Measurements from ENCODE around the gene CELF1. TPM values are rescaled to one million over a fixed set of nuclear protein-coding genes. Genes with fewer than 3 reads are reported as not detected.

CELF1 gene
- total and polyA plus RNA-seq, 8 donors = 76.8 to 107 (median 90.7) TPM

DNA sequence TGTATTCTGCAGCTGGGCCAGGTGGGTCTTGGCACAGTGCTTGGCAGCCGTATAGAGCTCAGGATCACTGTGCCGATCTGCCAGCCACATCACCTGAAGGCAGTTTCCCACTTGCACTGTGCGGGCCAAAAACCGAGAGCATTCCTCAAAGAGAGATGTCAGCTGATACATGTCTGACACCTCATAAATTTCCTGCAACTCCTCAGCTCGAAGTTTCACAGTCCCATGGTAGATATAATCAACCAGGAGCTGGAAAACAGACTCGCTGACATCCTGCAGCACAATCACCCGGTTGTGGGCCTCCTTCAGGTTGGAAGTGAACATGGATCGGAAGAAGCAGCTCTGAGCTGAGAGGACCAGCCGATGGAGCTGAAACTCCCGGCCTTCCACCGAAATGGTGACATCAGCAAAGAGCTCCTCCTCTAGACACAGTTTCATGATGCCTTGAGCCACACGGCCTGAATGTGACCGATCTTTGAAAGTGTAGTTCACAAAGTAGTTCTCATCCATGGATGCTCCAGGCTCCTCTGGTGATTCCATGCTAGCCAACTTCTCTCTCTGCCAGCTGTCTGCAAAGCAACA, 24.6 kb upstream of the CELF1 start:
- peaks cover 18 to 35% of the 10 kb centered on the region in 2 donors for H3K4me1 ChIP-seq
- DNase-seq = no peak
- peak overlapping the region in 1 of 2 donors; percentile 97 for H3K4me3 ChIP-seq
- H3K36me3 ChIP-seq = peaks cover 0 to 74% of the 10 kb centered on the region in 2 donors
- H3K27ac ChIP-seq = peak overlapping the region in 1 of 2 donors; percentile 87
- no peaks in the 10 kb centered on the region for H3K27me3 ChIP-seq
- TF ChIP-seq, protein P1, sequence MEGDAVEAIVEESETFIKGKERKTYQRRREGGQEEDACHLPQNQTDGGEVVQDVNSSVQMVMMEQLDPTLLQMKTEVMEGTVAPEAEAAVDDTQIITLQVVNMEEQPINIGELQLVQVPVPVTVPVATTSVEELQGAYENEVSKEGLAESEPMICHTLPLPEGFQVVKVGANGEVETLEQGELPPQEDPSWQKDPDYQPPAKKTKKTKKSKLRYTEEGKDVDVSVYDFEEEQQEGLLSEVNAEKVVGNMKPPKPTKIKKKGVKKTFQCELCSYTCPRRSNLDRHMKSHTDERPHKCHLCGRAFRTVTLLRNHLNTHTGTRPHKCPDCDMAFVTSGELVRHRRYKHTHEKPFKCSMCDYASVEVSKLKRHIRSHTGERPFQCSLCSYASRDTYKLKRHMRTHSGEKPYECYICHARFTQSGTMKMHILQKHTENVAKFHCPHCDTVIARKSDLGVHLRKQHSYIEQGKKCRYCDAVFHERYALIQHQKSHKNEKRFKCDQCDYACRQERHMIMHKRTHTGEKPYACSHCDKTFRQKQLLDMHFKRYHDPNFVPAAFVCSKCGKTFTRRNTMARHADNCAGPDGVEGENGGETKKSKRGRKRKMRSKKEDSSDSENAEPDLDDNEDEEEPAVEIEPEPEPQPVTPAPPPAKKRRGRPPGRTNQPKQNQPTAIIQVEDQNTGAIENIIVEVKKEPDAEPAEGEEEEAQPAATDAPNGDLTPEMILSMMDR (IDR thresholded peaks at IDR 0.05) = no peak
- intact Hi-C loops (cut with DNase I) = no loop called here
- no peak for ATAC-seq
- no peaks in the 10 kb centered on the region for H3K9me3 ChIP-seq

DNA sequence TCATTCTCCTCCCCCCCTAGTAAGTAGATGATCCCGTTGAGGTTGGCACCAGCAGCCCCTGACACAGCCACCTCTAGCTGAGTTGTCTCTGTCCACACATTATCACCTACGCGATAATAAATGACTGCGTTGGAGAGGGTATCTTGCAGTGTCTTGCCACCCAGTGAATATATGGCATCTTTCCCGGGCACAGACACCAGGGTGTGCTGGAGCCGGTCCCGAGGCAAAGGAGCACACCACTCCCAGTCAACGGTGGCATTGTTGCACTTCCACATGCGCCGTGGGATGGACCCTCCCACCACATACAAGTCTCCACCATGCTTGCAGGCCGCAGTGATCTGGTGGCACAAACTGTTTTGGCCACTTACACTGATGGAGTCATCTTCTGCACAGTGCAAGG, 20.4 kb upstream of the CELF1 start:
- intact Hi-C loops (cut with DNase I) = no loop called here
- TF ChIP-seq, protein P1 (IDR thresholded peaks at IDR 0.05) = no peak

DNA sequence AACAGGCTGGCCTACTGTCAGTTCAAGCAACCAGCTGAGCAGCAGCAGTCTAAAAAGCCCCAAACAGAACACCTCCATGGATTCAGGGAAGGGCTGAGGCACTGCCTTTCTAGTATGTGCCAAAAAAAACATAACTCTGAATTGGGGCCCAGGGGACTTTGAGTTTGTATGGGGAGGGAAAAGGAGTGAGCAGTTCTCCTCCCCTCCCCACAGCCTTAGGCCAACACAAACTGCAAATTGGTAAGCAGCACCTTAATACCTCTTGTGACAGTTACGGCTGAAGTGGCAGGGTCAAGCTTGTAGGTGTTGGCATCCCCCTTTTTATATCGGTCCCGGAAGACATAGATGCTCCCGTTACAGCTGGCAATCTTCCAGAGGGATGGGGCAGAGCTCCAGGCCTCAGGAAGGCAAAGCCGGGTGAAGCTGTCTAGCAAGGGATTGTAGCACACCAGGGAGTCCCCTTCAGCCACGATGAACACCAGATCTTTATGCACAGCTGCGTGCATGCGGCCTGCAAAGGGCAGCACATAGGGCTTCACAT, 19.9 kb upstream of the CELF1 start:
- peaks cover 6 to 24% of the 10 kb centered on the region in 2 donors for H3K4me1 ChIP-seq
- no peak overlapping the region for H3K4me3 ChIP-seq
- no peak for ATAC-seq
- H3K36me3 ChIP-seq = peaks cover 0 to 84% of the 10 kb centered on the region in 2 donors
- H3K27me3 ChIP-seq = no peaks in the 10 kb centered on the region
- intact Hi-C loops (cut with DNase I) = no loop called here
- no peak for DNase-seq
- H3K9me3 ChIP-seq = no peaks in the 10 kb centered on the region
- TF ChIP-seq, protein P1 (IDR thresholded peaks at IDR 0.05) = no peak
- H3K27ac ChIP-seq = peak overlapping the region in 1 of 2 donors; percentile 18

More for the DNA sequence above, 20.4 kb upstream of the CELF1 start:
- H3K9me3 ChIP-seq = no peaks in the 10 kb centered on the region
- no peak for ATAC-seq
- no peak overlapping the region for H3K4me3 ChIP-seq
- H3K4me1 ChIP-seq = peaks cover 11 to 29% of the 10 kb centered on the region in 2 donors
- no peak overlapping the region for H3K27ac ChIP-seq
- H3K36me3 ChIP-seq = peaks cover 0 to 84% of the 10 kb centered on the region in 2 donors
- no peaks in the 10 kb centered on the region for H3K27me3 ChIP-seq
- no peak for DNase-seq

DNA sequence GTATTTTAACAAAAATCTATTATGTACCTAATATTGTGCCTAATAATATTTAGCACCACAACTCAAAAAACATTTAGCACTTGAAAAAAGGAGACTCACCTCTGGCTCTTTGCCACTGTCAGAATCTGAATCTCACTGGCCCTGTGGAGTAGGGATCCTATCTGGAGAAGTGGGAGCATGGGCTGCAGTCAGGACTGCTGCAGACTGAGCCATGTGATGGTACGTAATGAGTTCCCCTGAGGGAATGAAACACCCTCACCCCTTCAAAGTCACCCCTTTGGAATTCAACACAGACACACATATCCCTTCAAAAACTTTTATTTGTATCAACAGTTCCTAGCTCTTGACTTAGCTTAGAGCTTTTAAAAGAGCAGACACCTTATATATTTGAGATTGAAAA, 19.0 kb upstream of the CELF1 start:
- no peak for ATAC-seq
- peaks cover 0 to 75% of the 10 kb centered on the region in 2 donors for H3K36me3 ChIP-seq

DNA sequence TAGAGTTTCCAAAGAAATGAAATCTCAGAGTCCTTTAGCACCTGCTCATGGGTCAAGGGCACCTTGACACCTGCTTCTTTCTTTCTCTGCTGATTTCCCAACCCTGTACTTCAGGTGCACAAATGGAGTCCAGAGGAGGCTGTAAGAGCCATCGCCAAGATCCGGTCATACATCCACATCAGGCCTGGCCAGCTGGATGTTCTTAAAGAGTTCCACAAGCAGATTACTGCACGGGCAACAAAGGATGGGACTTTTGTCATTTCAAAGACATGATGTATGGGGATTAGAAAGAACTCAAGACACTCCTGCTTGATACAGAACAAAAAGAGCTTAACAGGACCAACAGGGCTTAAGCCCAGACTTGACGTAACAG, 18.4 kb upstream of the CELF1 start:
- H3K4me3 ChIP-seq = no peak overlapping the region
- ATAC-seq = peak; percentile 40
- TF ChIP-seq, protein P1 (IDR thresholded peaks at IDR 0.05) = no peak
- peaks cover 0 to 69% of the 10 kb centered on the region in 2 donors for H3K36me3 ChIP-seq
- intact Hi-C loops (cut with DNase I) = no loop called here
- no peak for DNase-seq
- peaks cover 0 to 19% of the 10 kb centered on the region in 2 donors for H3K4me1 ChIP-seq
- no peaks in the 10 kb centered on the region for H3K9me3 ChIP-seq
- no peaks in the 10 kb centered on the region for H3K27me3 ChIP-seq
- H3K27ac ChIP-seq = no peak overlapping the region

More for the DNA sequence above, 19.0 kb upstream of the CELF1 start:
- H3K4me1 ChIP-seq = peaks cover 0 to 18% of the 10 kb centered on the region in 2 donors
- TF ChIP-seq, protein P1 (IDR thresholded peaks at IDR 0.05) = no peak
- no peak overlapping the region for H3K4me3 ChIP-seq
- DNase-seq = no peak
- peak overlapping the region in 1 of 2 donors; percentile 18 for H3K27ac ChIP-seq
- intact Hi-C loops (cut with DNase I) = no loop called here
- no peaks in the 10 kb centered on the region for H3K27me3 ChIP-seq
- no peaks in the 10 kb centered on the region for H3K9me3 ChIP-seq

All from left lung (tissue), 10 donors.